Measurements from ENCODE around the gene GABRR2.

- no peak for TF ChIP-seq CTCF (IDR thresholded peaks at IDR 0.05; ENCODE audit: poor library complexity)
- no peak for TF ChIP-seq EZH2 (IDR thresholded peaks at IDR 0.05; ENCODE audit: borderline replicate concordance)
These were observed 17.3 kb downstream of the GABRR2 start for GRCh38 chr6:89297695-89298351.
